GM18526 (cell line): ENCODE results near the gene NEUROD2.

ENCODE experiments used
- POLR2A ChIP-seq: IDR thresholded peaks from 3 replicates; pipeline ENCODE4 v1.6.1; 2011; ENCODE audit not compliant: insufficient read length; ENCODE audit errors: extremely low read depth

Gene NEUROD2

DNA sequence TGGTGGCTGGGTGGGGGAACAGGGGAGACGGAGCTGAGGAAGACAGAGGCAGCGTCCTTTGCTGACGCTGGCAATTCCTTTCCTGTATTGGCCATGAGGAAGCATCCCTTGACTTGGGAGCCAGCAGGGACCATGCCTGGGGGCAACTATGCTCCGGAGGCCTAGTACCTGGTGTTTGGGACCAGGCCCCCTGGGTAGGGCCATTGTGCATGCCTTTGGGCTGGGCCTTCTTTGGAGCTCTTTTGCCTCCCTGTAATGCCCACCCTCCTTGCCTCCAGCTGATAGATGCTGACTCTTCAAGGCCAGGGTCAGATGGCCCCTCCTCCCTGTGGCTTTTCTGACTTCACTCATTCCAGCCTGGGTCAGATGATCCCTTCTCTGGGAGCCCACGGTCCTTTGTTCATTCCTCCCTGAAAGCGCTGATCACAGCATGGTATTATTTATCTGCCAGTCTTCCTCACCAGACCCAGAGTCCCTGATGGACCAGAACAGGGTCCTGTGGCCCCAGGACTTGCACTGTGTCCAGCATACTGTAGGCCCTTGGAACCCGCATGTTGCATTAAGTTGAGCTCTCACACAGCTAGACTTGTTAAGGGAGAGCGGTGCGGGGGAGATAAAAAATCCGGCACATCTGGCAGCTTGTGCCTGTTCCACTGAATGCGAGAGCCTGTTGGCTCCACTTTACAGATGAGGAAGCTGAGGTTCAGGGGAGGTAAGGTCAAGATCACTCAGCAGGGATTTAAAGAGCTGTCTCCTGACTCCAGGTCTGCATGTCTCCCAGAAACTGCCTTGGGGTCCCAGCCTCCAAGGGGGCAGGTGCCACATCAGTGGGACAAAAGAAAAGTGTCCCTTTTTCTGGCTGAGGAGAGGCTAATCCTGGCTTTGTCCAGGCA lies 32.1 kb upstream of the NEUROD2 start:
- no peak for TF ChIP-seq POLR2A

DNA sequence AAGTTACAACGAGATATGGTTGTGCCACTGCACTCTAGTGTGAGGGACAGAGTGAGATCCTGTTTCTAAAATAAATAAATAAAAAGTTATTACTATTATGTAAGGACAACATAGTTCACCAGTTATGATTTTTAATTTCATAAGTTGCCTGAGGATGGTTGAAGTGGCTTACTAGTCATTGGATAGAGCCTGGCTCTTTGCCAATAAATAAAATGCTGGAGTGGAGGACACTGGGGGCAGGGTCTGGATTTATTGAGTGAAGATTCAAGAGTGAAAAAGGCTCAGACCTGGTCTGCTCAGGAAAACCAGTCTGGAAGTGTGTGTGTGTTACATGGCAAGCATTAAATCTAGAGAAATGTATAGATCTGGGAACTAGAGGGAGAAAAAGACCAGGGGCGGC lies 31.3 kb upstream of the NEUROD2 start:
- no peak for TF ChIP-seq POLR2A

DNA sequence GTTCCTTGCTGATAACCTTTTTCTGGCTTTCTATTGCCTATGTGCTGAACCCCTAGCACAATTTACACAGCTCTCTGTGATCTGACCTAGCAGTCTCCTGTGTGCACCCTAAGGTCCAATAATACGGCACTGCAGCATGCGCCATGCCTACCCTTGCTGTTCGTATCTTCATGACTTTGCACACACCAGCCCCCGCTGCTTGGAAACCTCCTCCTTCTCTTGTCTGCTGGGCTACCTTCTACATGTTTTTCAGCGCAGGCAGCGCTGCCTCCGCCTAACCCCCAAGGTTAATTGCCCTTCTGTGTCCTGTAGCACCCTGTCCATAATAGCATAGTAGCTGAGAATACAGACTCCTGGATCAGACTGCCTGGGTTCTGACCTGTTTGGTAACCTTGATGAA lies 30.6 kb upstream of the NEUROD2 start:
- TF ChIP-seq POLR2A, result no peak

DNA sequence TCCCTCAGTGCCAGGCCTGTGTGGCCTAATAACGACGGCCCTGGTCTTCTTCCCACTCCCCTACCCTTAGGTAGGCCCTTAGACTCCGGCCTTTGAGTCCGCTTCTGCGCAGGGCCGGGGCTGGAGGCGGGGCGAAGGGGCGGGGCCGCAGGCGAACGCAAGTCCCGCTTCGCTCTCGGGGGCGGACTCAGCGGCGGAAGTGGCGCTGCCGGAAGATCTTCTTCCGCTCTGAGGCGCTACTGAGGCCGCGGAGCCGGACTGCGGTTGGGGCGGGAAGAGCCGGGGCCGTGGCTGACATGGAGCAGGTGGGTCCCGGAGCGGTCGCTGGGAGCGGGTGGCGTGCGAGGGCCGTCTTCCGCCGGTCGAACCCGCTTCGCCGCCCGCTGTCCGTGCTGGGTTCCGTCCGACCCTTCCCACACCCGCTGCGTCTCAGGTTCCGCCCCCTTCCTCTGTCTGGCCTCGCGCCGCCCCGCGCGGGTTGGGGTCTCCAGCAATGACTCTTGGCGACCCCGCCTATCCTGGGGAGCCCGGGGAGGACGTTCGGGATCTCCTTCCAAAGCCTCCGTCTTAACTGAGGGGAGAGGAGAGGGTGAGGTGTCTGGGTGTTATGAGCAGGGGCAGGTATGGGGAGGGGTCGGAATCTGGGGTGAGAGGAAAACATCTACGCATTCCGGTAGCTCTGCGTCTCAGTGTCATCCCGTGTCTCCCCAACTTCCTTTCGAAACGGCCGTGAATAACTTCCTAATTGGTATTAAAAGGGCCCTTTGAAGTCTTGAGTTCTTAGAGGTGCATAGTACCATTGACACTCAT lies 29.4 kb upstream of the NEUROD2 start, which contains the start of gene STARD3:
Gene STARD3, plus strand, starts transcription at position 218 of the 810 bp plus-strand sequence. CDS start 16,388 bp downstream, outside the sequence.
- peak; percentile 67 for TF ChIP-seq POLR2A

DNA sequence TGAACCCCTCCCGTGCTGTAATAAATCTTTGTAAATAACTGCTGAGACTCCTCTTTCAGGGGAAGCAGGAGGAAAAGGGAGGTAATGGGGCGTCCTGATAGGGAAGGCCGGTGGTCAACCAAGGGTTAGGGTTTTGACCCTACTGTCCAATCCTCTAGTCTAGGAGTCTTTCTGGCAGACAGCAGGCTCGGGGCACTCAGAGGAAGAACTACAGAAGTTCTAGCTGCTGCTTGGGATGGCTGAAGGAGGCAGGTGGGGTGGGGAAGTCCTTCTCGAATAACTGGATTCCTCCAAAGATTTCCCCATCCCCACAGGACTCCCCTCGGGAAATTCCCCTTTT lies 28.8 kb upstream of the NEUROD2 start:
- TF ChIP-seq POLR2A, result no peak

DNA sequence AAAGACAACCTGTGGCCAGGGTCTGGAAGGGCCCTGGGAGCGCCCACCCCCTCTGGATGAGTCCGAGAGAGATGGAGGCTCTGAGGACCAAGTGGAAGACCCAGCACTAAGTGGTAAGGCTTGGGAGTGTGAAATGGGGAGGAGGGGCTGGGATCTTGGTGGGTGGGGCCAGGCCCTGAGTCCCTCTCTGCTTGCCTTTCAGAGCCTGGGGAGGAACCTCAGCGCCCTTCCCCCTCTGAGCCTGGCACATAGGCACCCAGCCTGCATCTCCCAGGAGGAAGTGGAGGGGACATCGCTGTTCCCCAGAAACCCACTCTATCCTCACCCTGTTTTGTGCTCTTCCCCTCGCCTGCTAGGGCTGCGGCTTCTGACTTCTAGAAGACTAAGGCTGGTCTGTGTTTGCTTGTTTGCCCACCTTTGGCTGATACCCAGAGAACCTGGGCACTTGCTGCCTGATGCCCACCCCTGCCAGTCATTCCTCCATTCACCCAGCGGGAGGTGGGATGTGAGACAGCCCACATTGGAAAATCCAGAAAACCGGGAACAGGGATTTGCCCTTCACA lies 28.0 kb upstream of the NEUROD2 start:
- no peak for TF ChIP-seq POLR2A

DNA sequence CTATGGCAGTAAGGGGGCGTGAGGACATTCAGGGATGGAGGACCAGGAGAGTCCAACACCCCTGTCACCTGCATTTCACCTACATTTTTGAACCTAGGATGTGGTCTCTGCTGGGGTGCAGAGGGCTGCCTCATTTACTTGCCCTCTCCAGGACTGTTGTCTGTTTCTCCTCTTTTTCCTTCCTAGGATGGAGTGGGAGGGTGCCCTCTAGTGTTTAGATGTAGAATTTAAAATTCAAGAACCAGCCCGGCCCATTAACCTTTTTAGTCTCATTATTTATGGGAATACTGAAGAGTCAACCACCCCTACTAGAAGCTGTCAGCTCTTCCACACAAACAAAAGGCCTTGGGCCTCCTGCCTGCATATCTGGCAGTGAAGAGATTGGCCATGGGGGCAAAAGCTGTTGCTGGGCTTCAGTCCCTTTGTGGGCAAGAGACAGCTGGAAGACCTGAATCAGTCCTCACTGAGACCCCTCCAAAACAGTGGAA lies 26.7 kb upstream of the NEUROD2 start:
- TF ChIP-seq POLR2A, result no peak

DNA sequence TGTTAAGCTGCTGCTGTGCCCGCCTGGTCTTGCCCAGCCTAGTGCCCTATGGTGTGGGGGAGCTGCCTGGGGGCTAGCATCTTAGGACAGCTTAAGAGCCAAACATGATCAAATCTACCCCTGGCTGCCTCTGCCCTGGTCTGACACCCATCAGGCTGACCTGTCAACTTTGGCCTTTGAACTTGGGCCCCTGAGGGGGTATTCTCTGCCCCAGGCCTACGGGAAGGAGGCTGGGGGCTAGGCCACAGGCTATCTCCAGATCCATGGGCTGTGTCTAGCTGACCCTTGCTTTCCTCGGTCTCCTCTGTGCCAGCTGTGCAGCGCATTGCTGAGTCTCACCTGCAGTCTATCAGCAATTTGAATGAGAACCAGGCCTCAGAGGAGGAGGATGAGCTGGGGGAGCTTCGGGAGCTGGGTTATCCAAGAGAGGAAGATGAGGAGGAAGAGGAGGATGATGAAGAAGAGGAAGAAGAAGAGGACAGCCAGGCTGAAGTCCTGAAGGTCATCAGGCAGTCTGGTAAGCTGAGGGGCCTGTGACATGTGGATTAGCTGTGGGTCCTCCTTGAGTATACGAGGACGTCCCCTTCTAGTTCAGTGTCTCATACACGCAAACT lies 26.0 kb upstream of the NEUROD2 start:
- no peak for TF ChIP-seq POLR2A

DNA sequence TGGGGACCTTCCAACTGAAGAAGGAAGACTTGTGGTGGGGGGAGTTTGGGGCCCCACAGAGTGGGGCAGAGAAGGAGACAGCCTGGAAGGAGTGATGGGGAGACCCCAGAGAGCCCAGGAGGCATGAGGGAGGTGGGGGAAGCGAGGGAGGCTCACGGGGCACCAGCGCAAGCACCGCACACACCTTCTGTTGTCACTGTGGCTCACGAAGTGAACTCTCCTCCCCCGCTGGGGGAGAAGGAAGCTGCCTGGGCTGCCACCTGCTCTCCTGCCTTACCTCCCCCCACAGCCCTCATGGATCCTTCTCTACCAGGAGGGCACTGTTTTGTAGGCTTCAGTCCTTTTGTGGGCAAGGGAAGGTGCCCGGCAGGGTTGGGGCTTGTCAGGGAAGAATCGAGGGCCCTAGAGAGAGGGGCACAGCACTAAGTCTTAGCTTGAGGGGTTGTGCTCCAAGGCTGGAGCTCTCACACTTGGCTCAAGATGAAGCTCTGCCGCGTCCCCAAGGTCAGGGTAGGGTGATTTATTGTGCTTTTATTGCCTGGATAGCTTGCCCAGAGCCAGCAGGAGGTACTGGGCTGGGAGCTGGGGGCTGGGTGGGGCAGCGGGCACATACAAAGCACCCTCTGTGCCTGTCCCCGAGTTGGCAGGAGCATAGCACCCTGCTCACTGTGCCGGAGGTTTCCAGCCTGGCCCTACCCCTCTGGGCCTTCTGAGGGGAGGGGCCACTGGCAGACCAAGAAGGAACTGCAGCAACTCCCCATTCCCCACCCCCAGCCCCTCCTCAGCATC lies 24.6 kb upstream of the NEUROD2 start:
- no peak for TF ChIP-seq POLR2A

DNA sequence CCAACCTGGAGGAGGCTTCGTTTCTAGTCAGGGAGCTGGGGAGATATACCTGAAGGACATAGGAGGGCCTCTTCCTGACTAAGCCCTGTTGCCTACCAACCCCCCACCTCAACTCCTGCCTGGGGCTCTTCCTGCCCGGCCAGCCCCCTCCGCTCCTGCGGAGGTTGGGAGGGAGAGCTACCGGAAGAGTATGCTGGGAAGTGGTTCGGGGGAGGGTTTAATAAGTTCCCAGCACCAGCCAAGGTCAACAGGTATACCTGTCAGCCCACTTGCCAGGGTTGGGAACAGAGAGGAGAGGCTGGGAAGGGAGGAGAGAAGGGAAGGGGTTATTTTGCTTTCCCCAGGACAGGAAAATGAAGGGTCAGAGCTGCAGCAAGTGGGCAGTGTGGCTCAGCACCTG lies 23.7 kb upstream of the NEUROD2 start:
- no peak for TF ChIP-seq POLR2A

DNA sequence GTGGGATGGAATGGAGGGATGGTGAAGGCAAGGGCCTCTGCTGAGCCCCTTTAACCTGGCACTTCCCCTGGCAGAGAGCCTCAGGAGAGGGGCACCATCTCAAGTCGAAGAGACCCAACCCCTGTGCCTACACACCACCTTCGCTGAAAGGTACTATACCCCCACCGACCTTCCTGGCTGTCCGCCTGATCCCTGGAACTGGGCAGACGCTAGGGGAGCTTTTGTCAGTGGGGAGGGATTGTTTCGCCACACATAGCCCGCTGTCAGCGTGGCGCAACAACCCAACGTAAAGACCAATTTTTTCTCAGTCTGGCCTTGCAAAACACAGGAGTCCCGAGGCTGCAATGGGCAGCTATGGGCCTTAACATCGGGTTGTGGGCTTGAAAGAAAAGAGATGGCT lies 22.2 kb upstream of the NEUROD2 start:
- TF ChIP-seq POLR2A, result no peak

DNA sequence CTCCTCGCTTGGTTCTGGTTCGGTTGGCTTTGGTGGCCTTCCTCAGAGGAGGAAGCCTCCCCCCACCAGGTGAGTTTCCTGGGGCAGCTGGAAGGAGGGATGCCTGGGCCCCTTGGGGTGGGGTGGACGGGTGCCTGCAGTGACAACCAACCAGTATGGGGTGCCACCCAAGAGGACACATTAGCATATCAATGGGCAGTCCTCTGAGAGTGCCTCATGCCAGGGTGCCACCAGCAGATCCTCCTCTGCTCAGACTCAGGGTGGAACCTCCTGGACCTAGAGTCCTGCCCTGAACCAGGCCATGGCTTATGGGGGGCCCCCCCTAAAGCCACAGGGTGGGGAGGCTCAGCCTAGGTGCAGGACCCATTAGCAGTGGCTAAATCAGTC lies 21.8 kb upstream of the NEUROD2 start:
- no peak for TF ChIP-seq POLR2A

DNA sequence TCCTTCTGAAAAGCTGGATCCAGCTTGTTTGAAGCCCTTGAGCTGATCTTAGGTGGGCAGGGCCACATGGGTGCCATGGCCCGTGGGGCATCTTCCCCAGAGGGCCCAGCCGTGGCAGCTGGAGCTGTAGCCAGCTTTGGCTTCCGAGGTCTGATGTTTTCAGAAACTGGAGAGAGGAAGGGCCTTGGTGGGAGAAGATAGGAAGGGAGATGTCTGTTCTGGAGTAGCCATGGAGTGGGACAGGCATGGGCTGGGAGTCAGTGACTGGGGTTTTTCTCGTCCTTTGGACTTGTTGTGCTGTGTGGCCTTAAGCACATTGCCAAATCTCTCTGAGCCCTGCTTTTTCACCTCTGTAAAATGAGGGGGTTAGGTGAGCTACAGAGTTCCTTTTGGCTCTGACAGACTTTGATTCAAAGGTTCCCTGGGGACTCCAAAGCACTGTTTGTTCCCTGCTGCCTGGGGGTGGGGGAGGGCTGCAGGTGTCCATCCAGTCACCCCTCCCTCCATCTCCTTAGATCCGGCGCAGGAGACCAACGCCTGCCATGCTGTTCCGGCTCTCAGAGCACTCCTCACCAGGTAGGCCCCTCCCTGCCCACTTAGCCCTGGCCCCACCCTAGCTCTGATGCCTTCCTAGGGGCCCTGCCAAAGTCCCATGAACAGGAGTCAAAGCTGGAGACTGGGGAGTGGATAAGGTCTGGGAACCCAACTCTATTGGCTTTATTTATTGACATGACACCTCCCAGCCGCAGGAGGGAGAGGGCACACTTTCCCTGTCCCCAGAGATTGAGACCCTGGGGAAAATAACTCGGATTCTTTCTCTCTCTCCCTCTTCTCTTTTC lies 21.2 kb upstream of the NEUROD2 start:
- no peak for TF ChIP-seq POLR2A
